T-cell (primary cell): ENCODE measurements around the gene PLPPR3. TPM values are rescaled to one million over a fixed set of nuclear protein-coding genes. Genes with fewer than 3 reads are reported as not detected.

ENCODE experiments used
- ATAC-seq, 4 experiments: fragments of 200-7000 bp in 3 of 4; fragments of 150-1000 bp in 1 of 4; cut with Tn5 transposase; replicated peaks in 1 of 4; 1 replicate in 3 of 4; 2 replicates in 1 of 4; pipeline ENCODE4 v1.10.0; 2021; ENCODE audit warnings: moderate library complexity in 3 of 4, mild to moderate bottlenecking in 2 of 4, moderate number of reproducible peaks in 1 of 4
- CTCF ChIA-PET, 2 donors: fragments of 300-600 bp; sonication (Branson Sonifier 250); formaldehyde crosslinking; loops; one replicate each; lab custom pipeline; 2022; ENCODE audit warnings: antibody characterized with exemption in 2 of 2; lab: Charles Lee
- POLR2A ChIA-PET, 2 donors: fragments of 300-600 bp; sonication (Branson Sonifier 250); formaldehyde crosslinking; loops; one replicate each; lab custom pipeline; 2022; ENCODE audit warnings: antibody characterized with exemption in 2 of 2; lab: Charles Lee
- DNase-seq, 35 experiments: peaks; one replicate each; pipeline versions ENCODE4 v3.0.0 to v3.0.0-alpha.2; 2013 to 2023
- H3K27ac ChIP-seq: one replicate; pipeline ENCODE4 v1.5.1; 2013; ENCODE audit warnings: low read length
- H3K27me3 ChIP-seq, 2 experiments: replicated peaks in 1 of 2; 1 replicate in 1 of 2; 2 replicates in 1 of 2; pipeline versions ENCODE4 v1.6.1 to v1.7.0; 2013; ENCODE audit warnings: low read length in 1 of 2, mixed read lengths in 1 of 2; ENCODE audit not compliant: control insufficient read depth in 2 of 2, insufficient read depth in 2 of 2; ENCODE audit errors: extremely low read depth in 1 of 2
- H3K36me3 ChIP-seq, 2 donors: 1 replicate in 1 of 2; 2 replicates in 1 of 2; pipeline versions ENCODE4 v1.6.1 to v1.7.0; 2013; ENCODE audit warnings: low read length in 1 of 2; ENCODE audit not compliant: control insufficient read depth in 2 of 2, insufficient read depth in 1 of 2; ENCODE audit errors: extremely low read depth in 1 of 2
- H3K4me1 ChIP-seq, 2 experiments: 1 replicate in 1 of 2; 2 replicates in 1 of 2; pipeline versions ENCODE4 v1.6.1 to v1.7.0; 2013; ENCODE audit warnings: low read length in 2 of 2, mixed read lengths in 1 of 2; ENCODE audit not compliant: insufficient read depth in 2 of 2, control insufficient read depth in 1 of 2; ENCODE audit errors: extremely low read depth in 1 of 2
- H3K4me3 ChIP-seq, 2 donors: 1 replicate in 1 of 2; 2 replicates in 1 of 2; pipeline versions ENCODE4 v1.5.1 to v1.7.0; 2013; ENCODE audit warnings: mild to moderate bottlenecking in 2 of 2, low read length in 1 of 2, moderate library complexity in 1 of 2; ENCODE audit not compliant: control insufficient read depth in 1 of 2; ENCODE audit errors: extremely low read depth in 1 of 2
- H3K9me3 ChIP-seq: 2 replicates; pipeline ENCODE4 v1.7.0; 2013
- H3K27ac Mint-ChIP-seq, 2 donors: one replicate each; pipeline ENCODE4 v1.8.0; 2020 to 2021; ENCODE audit warnings: mild to moderate bottlenecking in 2 of 2, mixed read lengths in 2 of 2
- H3K27me3 Mint-ChIP-seq, 2 donors: one replicate each; pipeline ENCODE4 v1.8.0; 2021 to 2022; ENCODE audit warnings: mixed read lengths in 2 of 2
- H3K36me3 Mint-ChIP-seq: one replicate; pipeline ENCODE4 v1.8.0; 2021; ENCODE audit warnings: mixed read lengths
- H3K4me1 Mint-ChIP-seq, 3 donors: one replicate each; pipeline ENCODE4 v1.8.0; 2020 to 2022; ENCODE audit warnings: mixed read lengths in 3 of 3, mild to moderate bottlenecking in 1 of 3
- H3K4me3 Mint-ChIP-seq, 3 donors: one replicate each; pipeline ENCODE4 v1.8.0; 2020 to 2022; ENCODE audit warnings: mild to moderate bottlenecking in 3 of 3, mixed read lengths in 3 of 3, moderate library complexity in 3 of 3
- H3K9me3 Mint-ChIP-seq, 3 donors: one replicate each; pipeline ENCODE4 v1.8.0; 2020 to 2022; ENCODE audit warnings: mixed read lengths in 3 of 3
- WGBS: methylation state at CpG from one replicate; pipeline ENCODE4 v1.1.5; 2013; ENCODE audit warnings: missing lambda C conversion rate; ENCODE audit not compliant: insufficient coverage; 5-methylcytosine and 5-hydroxymethylcytosine counted together
- total RNA-seq, 35 experiments: library from RNA in 6 of 35; stranded (reverse) in 6 of 35; fragments of 120-200 nt in 1 of 35; gene quantifications; one replicate each; pipeline versions ENCODE4 v1.2.1 to v1.2.4 and lab custom pipeline; 2013 to 2026

PLPPR3 gene
- total RNA-seq, 5 donors from 2014 or later (not counting 1 experiment from before 2014, with no cell fraction given): 0.22 to 0.36 (median 0.26) TPM; not detected in 2

DNA sequence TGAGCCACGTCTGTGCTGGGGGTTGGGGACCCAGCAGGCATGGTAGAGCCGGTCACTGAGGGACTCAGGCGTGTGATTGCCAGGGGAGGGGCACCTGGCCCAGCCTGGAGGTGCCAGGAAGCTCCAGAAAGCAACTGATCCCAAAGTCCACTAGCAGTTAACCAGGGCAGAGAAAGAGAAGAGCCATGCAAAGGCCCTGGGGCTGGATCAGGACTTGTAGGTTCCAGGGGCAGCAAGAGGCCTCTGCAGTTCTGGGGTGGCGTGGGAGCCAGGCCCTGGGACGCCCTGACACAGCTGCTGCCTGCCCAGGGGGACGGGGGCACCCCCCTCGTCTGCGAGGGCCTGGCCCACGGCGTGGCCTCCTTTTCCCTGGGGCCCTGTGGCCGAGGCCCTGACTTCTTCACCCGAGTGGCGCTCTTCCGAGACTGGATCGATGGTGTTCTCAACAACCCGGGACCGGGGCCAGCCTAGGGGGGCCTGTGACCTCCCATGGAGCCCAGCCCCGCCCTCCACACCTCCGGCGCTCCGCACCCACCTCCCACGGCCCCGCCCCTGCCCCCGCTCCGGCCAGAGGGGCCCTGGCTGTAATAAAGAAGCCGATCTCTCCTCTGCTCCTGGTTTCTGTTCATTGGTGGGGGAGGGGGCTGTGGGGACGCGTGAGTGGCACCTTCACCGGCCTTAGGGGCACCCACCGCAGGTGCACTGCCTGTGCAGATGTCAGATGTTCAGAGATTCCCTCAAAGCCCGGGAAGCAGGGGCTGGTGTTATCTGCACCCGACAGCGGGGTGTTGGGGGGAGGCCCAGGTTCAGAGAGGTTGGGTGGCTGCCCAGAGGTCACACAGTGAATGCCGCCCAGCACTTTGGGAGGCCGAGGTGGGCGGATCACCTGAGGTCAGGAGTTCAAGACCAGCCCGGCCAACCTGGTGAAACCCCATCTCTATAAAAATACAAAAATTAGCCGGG lies 9.9 kb upstream of the PLPPR3 start:
- H3K9me3 Mint-ChIP-seq: no peaks in the 10 kb centered on the region
- 73% methylated on average over 21 of the region's 38 CpGs for WGBS
- H3K4me3 Mint-ChIP-seq: no peak overlapping the region
- ATAC-seq (no peak), DNase-seq (no peak)
- ChIA-PET CTCF (no interaction called here), POLR2A (interaction anchor here in 1 of 2 donors (0.6 kb wide), 1 partner anchor 198 kb away, joined by 4 read pairs; no protein-coding TSS in a partner anchor)
- no peaks in the 10 kb centered on the region for H3K36me3 Mint-ChIP-seq
- no peak overlapping the region for H3K4me3 ChIP-seq
- peaks cover 0 to 7% (median 3%) of the 10 kb centered on the region in 3 donors for H3K4me1 Mint-ChIP-seq
- no peaks in the 10 kb centered on the region for H3K4me1 ChIP-seq
- peaks cover 0 to 54% of the 10 kb centered on the region in 2 experiments for H3K27me3 ChIP-seq
- peaks cover 6 to 9% of the 10 kb centered on the region in 2 donors for H3K27me3 Mint-ChIP-seq
- no peak overlapping the region for H3K27ac ChIP-seq
- H3K9me3 ChIP-seq: no peaks in the 10 kb centered on the region
- H3K36me3 ChIP-seq: no peaks in the 10 kb centered on the region
- H3K27ac Mint-ChIP-seq: no peak overlapping the region

DNA sequence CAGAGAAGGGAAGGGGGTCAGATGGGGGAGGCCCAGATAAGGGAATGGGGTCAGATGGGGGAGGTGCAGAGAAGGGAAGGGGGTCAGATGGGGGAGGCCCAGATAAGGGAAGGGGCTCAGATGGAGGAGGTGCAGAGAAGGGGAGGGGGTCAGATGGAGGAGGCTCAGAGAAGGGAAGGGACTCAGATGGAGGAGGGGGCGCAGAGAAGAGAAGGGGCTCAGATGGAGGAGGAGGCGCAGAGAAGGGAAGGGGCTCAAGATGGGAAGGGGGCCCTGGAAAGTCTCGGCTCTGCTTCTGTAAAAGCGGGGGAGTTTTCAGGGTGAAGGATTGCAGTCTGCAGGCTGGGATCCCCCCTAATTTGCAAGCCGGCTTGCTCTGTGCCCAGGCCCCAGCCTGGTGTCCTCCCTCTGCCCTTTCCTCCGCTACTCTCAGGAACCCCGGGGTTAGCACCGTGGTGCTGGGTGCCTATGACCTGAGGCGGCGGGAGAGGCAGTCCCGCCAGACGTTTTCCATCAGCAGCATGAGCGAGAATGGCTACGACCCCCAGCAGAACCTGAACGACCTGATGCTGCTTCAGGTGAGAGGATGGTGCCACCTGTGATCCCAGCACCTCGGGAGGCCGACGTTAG lies 7.5 kb upstream of the PLPPR3 start:
- Mint-ChIP-seq H3K9me3 (no peaks in the 10 kb centered on the region), H3K36me3 (no peaks in the 10 kb centered on the region), H3K27ac (no peak overlapping the region), H3K4me1 (no peaks in the 10 kb centered on the region), H3K4me3 (no peak overlapping the region), H3K27me3 (peaks cover 0 to 6% of the 10 kb centered on the region in 2 donors)
- ChIA-PET POLR2A (no interaction called here), CTCF (no interaction called here)
- DNase-seq: no peak
- H3K27ac ChIP-seq: no peak overlapping the region
- H3K9me3 ChIP-seq: no peaks in the 10 kb centered on the region
- no peak for ATAC-seq
- peaks cover 0 to 55% of the 10 kb centered on the region in 2 experiments for H3K27me3 ChIP-seq
- no peaks in the 10 kb centered on the region for H3K36me3 ChIP-seq
- H3K4me1 ChIP-seq: no peaks in the 10 kb centered on the region
- 86% methylated on average over 14 of the region's 18 CpGs for WGBS
- H3K4me3 ChIP-seq: no peak overlapping the region

DNA sequence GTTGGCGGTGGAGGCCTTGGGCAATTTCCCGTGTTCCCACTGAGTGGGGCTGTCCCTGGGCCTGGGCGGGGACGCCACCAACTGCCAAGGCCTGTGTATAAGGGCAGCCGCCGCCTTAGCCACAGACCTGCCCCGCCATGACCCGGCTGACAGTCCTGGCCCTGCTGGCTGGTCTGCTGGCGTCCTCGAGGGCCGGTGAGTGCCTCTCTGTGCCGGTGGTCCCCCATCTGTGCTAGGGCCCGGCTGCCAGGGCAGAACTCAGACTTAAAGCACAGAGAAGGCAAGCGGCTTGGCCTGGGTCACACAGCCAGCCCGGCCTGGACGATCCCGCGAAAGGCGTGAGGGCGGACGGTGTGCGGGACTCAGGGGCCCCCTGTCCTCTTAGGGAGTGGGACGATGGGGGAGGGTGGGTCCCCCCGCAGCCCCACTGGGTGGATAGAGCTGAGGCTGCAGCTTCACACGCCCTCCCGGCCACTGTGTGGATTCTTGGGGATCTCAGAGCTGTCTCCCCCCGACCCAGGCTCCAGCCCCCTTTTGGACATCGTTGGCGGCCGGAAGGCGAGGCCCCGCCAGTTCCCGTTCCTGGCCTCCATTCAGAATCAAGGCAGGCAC lies 6.1 kb upstream of the PLPPR3 start, which contains the start of gene AZU1:
TSS of gene AZU1 (plus strand) at position 128 of the 612 bp plus-strand sequence. CDS start at position 138, 10 bp downstream.
- DNase-seq (no peak), ATAC-seq (no peak)
- peaks cover 0 to 69% of the 10 kb centered on the region in 2 experiments for H3K27me3 ChIP-seq
- Mint-ChIP-seq H3K4me1 (no peaks in the 10 kb centered on the region), H3K27ac (no peak within 1 kb of the TSS), H3K27me3 (peaks cover 11 to 18% of the 10 kb centered on the region in 2 donors), H3K36me3 (no peaks in the 10 kb centered on the region), H3K9me3 (no peaks in the 10 kb centered on the region), H3K4me3 (no peak within 1 kb of the TSS)
- no peaks in the 10 kb centered on the region for H3K4me1 ChIP-seq
- H3K27ac ChIP-seq: no peak within 1 kb of the TSS
- H3K36me3 ChIP-seq: no peaks in the 10 kb centered on the region
- ChIA-PET CTCF (interaction anchor here in 1 of 2 donors (0.5 kb wide), 1 partner anchor 147 kb away, joined by 3 read pairs; no protein-coding TSS in a partner anchor), POLR2A (interaction anchor here in 1 of 2 donors (0.6 kb wide), 1 partner anchor 156 kb away, joined by 4 read pairs; the partner anchor contains the start of gene WDR18)
- H3K4me3 ChIP-seq: no peak within 1 kb of the TSS
- H3K9me3 ChIP-seq: no peaks in the 10 kb centered on the region
- 75% methylated on average over 32 of the region's 33 CpGs for WGBS

DNA sequence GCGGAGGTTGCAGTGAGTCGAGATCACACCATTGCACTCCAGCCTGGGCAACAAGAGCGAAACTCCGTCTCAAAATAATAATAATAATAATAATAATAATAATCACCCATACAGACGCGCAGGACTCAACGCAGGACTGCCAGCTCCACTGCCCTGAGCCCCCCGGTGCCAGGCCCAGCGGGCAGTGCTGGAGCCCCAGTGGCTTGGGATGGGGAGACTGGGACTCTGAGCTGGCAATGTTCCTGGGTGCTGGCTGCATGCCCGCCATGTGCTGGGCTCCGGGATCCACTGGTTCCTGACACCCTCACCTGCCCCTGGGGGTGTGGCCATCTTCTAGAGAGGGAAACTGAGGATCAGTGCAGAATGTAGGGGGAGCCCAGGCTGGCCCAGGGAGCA lies 5.6 kb upstream of the PLPPR3 start:
- Mint-ChIP-seq H3K9me3 (no peaks in the 10 kb centered on the region), H3K36me3 (no peaks in the 10 kb centered on the region), H3K4me1 (no peaks in the 10 kb centered on the region), H3K27ac (no peak overlapping the region), H3K4me3 (no peak overlapping the region), H3K27me3 (peaks cover 13 to 21% of the 10 kb centered on the region in 2 donors)
- no peak overlapping the region for H3K4me3 ChIP-seq
- CTCF ChIA-PET: no interaction called here
- H3K4me1 ChIP-seq: peaks cover 0 to 2% of the 10 kb centered on the region in 2 experiments
- no peak overlapping the region for H3K27ac ChIP-seq
- H3K36me3 ChIP-seq: no peaks in the 10 kb centered on the region
- H3K27me3 ChIP-seq: peaks cover 0 to 70% of the 10 kb centered on the region in 2 experiments
- POLR2A ChIA-PET: interaction anchor here in 1 of 2 donors (0.6 kb wide), 1 partner anchor 157 kb away, joined by 4 read pairs; the partner anchor contains the start of gene WDR18
- WGBS: 94% methylated on average over 2 of the region's 11 CpGs
- ATAC-seq: no peak
- H3K9me3 ChIP-seq: no peaks in the 10 kb centered on the region
- no peak for DNase-seq

DNA sequence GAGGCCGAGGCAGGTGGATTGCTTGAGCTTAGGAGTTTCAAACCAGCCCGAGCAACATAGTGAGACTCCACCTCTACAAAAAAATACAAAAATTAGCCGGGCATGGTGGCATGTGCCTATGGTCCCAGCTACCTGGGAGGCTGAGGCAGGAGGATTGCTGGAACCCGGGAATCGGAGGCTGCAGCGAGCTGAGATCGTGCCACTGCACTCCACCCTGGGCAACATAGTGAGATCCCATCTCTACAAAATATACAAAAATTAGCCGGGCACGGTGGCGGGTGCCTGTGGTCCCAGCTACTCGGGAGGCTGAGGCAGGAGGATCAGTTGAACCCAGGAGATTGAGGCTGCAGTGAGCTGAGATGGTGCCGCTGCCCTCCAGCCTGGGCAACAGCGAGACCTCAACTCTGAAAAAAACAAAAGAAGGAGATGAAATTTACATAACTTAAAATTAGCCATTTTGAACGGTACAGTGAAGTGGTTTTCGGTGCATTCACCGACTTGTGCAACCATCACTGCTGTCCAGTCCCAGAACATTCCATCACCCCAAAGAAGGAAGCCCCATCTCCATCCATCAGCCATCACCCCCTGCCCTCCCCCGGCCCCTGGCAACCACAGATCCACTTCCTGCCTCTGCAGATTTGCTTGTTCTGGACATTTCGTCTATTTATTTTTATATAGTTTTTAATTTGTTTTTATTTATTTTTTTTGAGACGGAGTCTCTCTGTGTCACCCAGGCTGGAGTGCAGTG lies 4.3 kb upstream of the PLPPR3 start:
- no peak overlapping the region for H3K4me3 Mint-ChIP-seq
- peaks cover 13 to 21% of the 10 kb centered on the region in 2 donors for H3K27me3 Mint-ChIP-seq
- H3K27ac ChIP-seq: no peak overlapping the region
- no peaks in the 10 kb centered on the region for H3K36me3 Mint-ChIP-seq
- peaks cover 0 to 67% of the 10 kb centered on the region in 2 experiments for H3K27me3 ChIP-seq
- no peak for DNase-seq
- no peaks in the 10 kb centered on the region for H3K36me3 ChIP-seq
- no peak overlapping the region for H3K4me3 ChIP-seq
- no peak for ATAC-seq
- peaks cover 0 to 2% of the 10 kb centered on the region in 2 experiments for H3K4me1 ChIP-seq
- ChIA-PET POLR2A (interaction anchor here in 1 of 2 donors (0.5 kb wide), 1 partner anchor 366 kb away, joined by 3 read pairs; no protein-coding TSS in a partner anchor), CTCF (no interaction called here)
- H3K9me3 ChIP-seq: no peaks in the 10 kb centered on the region
- no peaks in the 10 kb centered on the region for H3K9me3 Mint-ChIP-seq
- no peaks in the 10 kb centered on the region for H3K4me1 Mint-ChIP-seq
- WGBS: 80% methylated on average over 8 of the region's 19 CpGs
- H3K27ac Mint-ChIP-seq: no peak overlapping the region
